Stomach (tissue), 9 donors: ENCODE data around the gene ANGEL1. TPM values are rescaled to one million over a fixed set of nuclear protein-coding genes. Genes with fewer than 3 reads are reported as not detected.

ENCODE experiments used
- DNase-seq, 2 donors: peaks; one replicate each; pipeline versions ENCODE4 v3.0.0 to v3.0.0-alpha.2; 2013 to 2019
- H3K27ac ChIP-seq, 5 donors: fragments of 200-600 bp in 4 of 5; sonication (generic) in 4 of 5; one replicate each; pipeline ENCODE4 v1.5.1; 2013 to 2019; ENCODE audit warnings: mild to moderate bottlenecking in 1 of 5, moderate library complexity in 1 of 5
- H3K27me3 ChIP-seq, 3 donors: fragments of 200-600 bp; sonication (generic); one replicate each; pipeline ENCODE4 v1.5.1; 2017 to 2019; ENCODE audit warnings: mixed run types in 1 of 3
- H3K36me3 ChIP-seq, 4 donors: fragments of 200-600 bp; sonication (generic); 1 replicate in 3 of 4; 2 replicates in 1 of 4; pipeline ENCODE4 v1.5.1; 2016 to 2019
- H3K4me1 ChIP-seq, 4 donors: fragments of 200-600 bp; sonication (generic); one replicate each; pipeline ENCODE4 v1.5.1; 2016 to 2019
- H3K4me3 ChIP-seq, 4 donors: fragments of 200-600 bp; sonication (generic) in 3 of 4; one replicate each; pipeline ENCODE4 v1.5.1; 2016 to 2019; ENCODE audit warnings: mild to moderate bottlenecking in 1 of 4
- H3K9me3 ChIP-seq, 4 donors: fragments of 200-600 bp; sonication (generic); one replicate each; pipeline ENCODE4 v1.5.1; 2016 to 2019
- CTCF ChIP-seq, 7 experiments: fragments of 450-650 bp in 4 of 7; fragments of 200-600 bp in 3 of 7; sonication (generic) in 3 of 7; IDR thresholded peaks; one replicate each; pipeline ENCODE4 v1.5.1; 2016 to 2019; ENCODE audit warnings: antibody characterized with exemption in 7 of 7, control low read depth in 2 of 7, mild to moderate bottlenecking in 1 of 7
- EP300 ChIP-seq: sonication (generic); formaldehyde crosslinking; IDR thresholded peaks from one replicate; pipeline ENCODE4 v1.6.1; 2017; ENCODE audit warnings: antibody characterized with exemption
- POLR2A ChIP-seq, 4 donors: fragments of 450-650 bp; IDR thresholded peaks; one replicate each; pipeline ENCODE4 v1.6.1; 2016; ENCODE audit warnings: antibody characterized with exemption in 4 of 4, control low read depth in 2 of 4, mild to moderate bottlenecking in 1 of 4, moderate library complexity in 1 of 4
- POLR2AphosphoS5 ChIP-seq, 3 donors: sonication (generic); formaldehyde crosslinking; IDR thresholded peaks; one replicate each; pipeline ENCODE4 v1.6.1; 2016; ENCODE audit warnings: antibody characterized with exemption in 3 of 3
- WGBS, 5 donors: extraction: QIAGEN DNeasy Blood & Tissue Kit in 3 of 5; methylation state at CpG; one replicate each; pipeline versions ENCODE4 v1.1.5 to v1.1.7; 2013 to 2018; 5-methylcytosine and 5-hydroxymethylcytosine counted together
- intact Hi-C: fragments of 100-400 bp; cut with DNase I; formaldehyde crosslinking; loops from one replicate; pipeline ENCODE4 v1.15.1; 2023; ENCODE audit warnings: low total_unique reads
- polyA plus RNA-seq, 3 donors: library from polyadenylated mRNA; stranded (reverse); fragments of 200-250 nt; gene quantifications; one replicate each; pipeline ENCODE4 v1.2.3, GENCODE V29; 2013
- total RNA-seq, 5 donors: library from RNA; depleted of rRNA; stranded (reverse); fragments of >200 nt; gene quantifications; one replicate each; pipeline versions ENCODE4 v1.1.0 to v1.2.3, GENCODE V29; 2014 to 2016
- donor health status: healthy with polysubstance abuse.
- donor health status: Bipolar disorder and iron deficiency.
- donor health status: healthy.

The ANGEL1 gene
- total and polyA plus RNA-seq, 8 donors: 2.3 to 32.6 (median 12.7) TPM

DNA sequence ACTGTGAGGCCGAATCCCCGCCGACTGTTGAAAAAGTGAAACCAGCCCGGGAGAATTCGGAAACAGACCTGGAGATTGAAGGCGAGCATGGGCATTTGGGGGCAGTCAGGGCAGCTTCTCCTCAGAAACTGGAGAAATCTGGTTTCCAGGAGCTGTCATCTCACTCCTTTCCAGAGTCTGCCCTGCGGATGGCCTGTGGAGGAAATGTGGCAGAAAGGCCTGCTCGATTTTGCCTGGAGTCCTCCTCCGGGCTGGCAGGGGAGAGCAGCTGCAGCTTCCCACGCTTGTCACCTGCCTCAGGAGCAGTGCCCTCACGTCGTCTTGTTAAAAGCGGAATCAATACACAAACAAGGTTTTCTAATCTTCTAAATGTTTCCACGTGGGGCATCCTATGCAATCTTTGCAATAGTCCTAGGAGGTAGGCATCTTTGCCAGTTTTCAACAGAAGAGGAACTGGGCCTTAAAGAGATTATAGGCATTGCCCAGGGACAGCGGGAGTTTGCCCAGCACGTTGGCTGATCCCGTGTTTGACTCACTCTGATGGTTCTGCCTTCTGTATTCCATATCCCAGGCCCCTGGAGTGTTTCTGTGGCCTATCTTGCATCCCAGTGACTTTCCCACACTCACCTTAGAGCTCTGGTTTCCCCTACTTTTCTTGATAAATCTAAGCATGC, 15.8 kb upstream of the ANGEL1 start:
- no peaks in the 10 kb centered on the region for H3K27me3 ChIP-seq
- H3K4me3 ChIP-seq: peak overlapping the region in 3 of 4 donors; percentile 9 to 18 (median 16)
- H3K36me3 ChIP-seq: no peaks in the 10 kb centered on the region
- H3K27ac ChIP-seq: peak overlapping the region in 3 of 5 donors; percentile 3 to 39 (median 24)
- peak in 1 of 2 donors; percentile 67 for DNase-seq
- 47 to 61% (median 52%) methylated on average over 17 of the region's 17 CpGs for WGBS, 5 donors
- no peaks in the 10 kb centered on the region for H3K9me3 ChIP-seq
- peaks cover 0 to 28% (median 18%) of the 10 kb centered on the region in 4 donors for H3K4me1 ChIP-seq
- intact Hi-C loops: no loop called here
- TF ChIP-seq POLR2AphosphoS5 (IDR thresholded peaks at IDR 0.05) (no peak), EP300 (no peak), CTCF (IDR thresholded peaks at IDR 0.05) (no peak), POLR2A (IDR thresholded peaks at IDR 0.05) (no peak)

- TF ChIP-seq CTCF (IDR thresholded peaks at IDR 0.05): no peak
- TF ChIP-seq EP300: no peak
- TF ChIP-seq POLR2A (IDR thresholded peaks at IDR 0.05): no peak
- Histone ChIP-seq H3K4me1 (peaks cover 0 to 25% (median 18%) of the 10 kb centered on the region in 4 donors), H3K27ac (peak overlapping the region in 2 of 5 donors; percentile 3 to 39), H3K9me3 (no peaks in the 10 kb centered on the region), H3K36me3 (no peaks in the 10 kb centered on the region), H3K4me3 (peak overlapping the region in 3 of 4 donors; percentile 9 to 18 (median 16)), H3K27me3 (no peaks in the 10 kb centered on the region)
- WGBS, 5 donors: 41 to 70% (median 61%) methylated on average over 9 of the region's 9 CpGs
- peak in 1 of 2 donors; percentile 60 for DNase-seq
- intact Hi-C loops: no loop called here
These were observed 15.1 kb upstream of the ANGEL1 start for GRCh38 chr14:76827696-76828296.

GRCh38 chr14:76826122-76826521, 13.4 kb upstream of the ANGEL1 start, which contains the start of gene LRRC74A:
LRRC74A (plus strand) TSS chr14:76826408; CDS start chr14:76826698, 290 bp downstream.
- H3K27ac ChIP-seq: no peak within 1 kb of the TSS
- H3K27me3 ChIP-seq: no peaks in the 10 kb centered on the region
- no peak within 1 kb of the TSS for H3K4me3 ChIP-seq
- TF ChIP-seq EP300 (no peak), CTCF (IDR thresholded peaks at IDR 0.05) (no peak), POLR2AphosphoS5 (IDR thresholded peaks at IDR 0.05) (no peak), POLR2A (IDR thresholded peaks at IDR 0.05) (no peak)
- no peaks in the 10 kb centered on the region for H3K9me3 ChIP-seq
- peaks cover 0 to 21% (median 18%) of the 10 kb centered on the region in 4 donors for H3K4me1 ChIP-seq
- no peaks in the 10 kb centered on the region for H3K36me3 ChIP-seq
- intact Hi-C loops: no loop called here
- DNase-seq: peak in 1 of 2 donors; percentile 38
- 63 to 94% (median 88%) methylated on average over 2 of the region's 2 CpGs for WGBS, 5 donors

DNA sequence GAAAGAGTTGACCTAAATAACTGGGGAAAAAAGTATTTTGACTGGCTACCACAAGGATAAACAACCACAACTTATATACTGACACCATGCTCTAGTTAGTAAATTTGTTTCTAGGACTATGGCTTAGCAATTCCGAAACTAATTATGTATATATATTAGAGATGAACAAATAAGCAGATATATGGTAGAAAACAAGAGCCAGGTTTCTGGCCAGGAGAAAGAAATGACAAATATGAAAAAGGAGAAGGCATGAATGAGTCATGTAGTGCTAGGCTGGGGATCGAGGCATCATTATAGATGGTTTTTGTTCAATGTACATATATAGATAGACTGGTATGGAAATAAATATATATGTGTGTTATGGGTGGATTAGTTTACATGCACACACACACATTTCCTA, 8.0 kb upstream of the ANGEL1 start:
- TF ChIP-seq CTCF (IDR thresholded peaks at IDR 0.05) (no peak), POLR2AphosphoS5 (IDR thresholded peaks at IDR 0.05) (no peak), EP300 (no peak)
- 79 to 88% (median 85%) methylated on average over 2 of the region's 2 CpGs for WGBS, 5 donors

More for the DNA sequence above, 8.0 kb upstream of the ANGEL1 start:
- intact Hi-C loops: no loop called here
- no peak for DNase-seq
- Histone ChIP-seq H3K27ac (no peak overlapping the region), H3K4me1 (no peaks in the 10 kb centered on the region), H3K36me3 (no peaks in the 10 kb centered on the region), H3K27me3 (no peaks in the 10 kb centered on the region), H3K4me3 (no peak overlapping the region), H3K9me3 (no peaks in the 10 kb centered on the region)
